Measurements from ENCODE around the gene CHRNA4.

The CHRNA4 gene

GRCh38 chr20:63365601-63366389 lies 4.6 kb upstream of the CHRNA4 start:
- Histone ChIP-seq H3K4me3 (ENCODE audit: low read depth in 1 of 2, low read length in 2 of 2) (no peak overlapping the region), H3K9me3 (ENCODE audit: low read length) (no peaks in the 10 kb centered on the region), H3K4me1 (ENCODE audit: insufficient read depth, low read length) (no peaks in the 10 kb centered on the region), H3K27ac (ENCODE audit: low read depth, low read length) (no peak overlapping the region), H3K36me3 (ENCODE audit: insufficient read depth, low read length) (no peaks in the 10 kb centered on the region), H3K27me3 (ENCODE audit: control insufficient read depth in 1 of 2, insufficient read depth in 2 of 2, low read length in 2 of 2) (peaks cover 0 to 23% of the 10 kb centered on the region in 2 donors), H3K9ac (ENCODE audit: low read length) (no peak overlapping the region)

- no peak overlapping the region for H3K4me3 ChIP-seq (ENCODE audit: low read depth in 1 of 2, low read length in 2 of 2)
Observed at GRCh38 chr20:63364801-63365585, 3.8 kb upstream of the CHRNA4 start.

GRCh38 chr20:63363981-63364561 lies 2.9 kb upstream of the CHRNA4 start:
- Histone ChIP-seq H3K27me3 (ENCODE audit: control insufficient read depth in 1 of 2, insufficient read depth in 2 of 2, low read length in 2 of 2) (peaks cover 0 to 40% of the 10 kb centered on the region in 2 donors), H3K4me3 (ENCODE audit: low read depth in 1 of 2, low read length in 2 of 2) (no peak overlapping the region), H3K9ac (ENCODE audit: low read length) (no peak overlapping the region), H3K27ac (ENCODE audit: low read depth, low read length) (no peak overlapping the region), H3K4me1 (ENCODE audit: insufficient read depth, low read length) (no peaks in the 10 kb centered on the region), H3K9me3 (ENCODE audit: low read length) (no peaks in the 10 kb centered on the region), H3K36me3 (ENCODE audit: insufficient read depth, low read length) (no peaks in the 10 kb centered on the region)

More at GRCh38 chr20:63364801-63365585, 3.8 kb upstream of the CHRNA4 start:
- Histone ChIP-seq H3K27me3 (ENCODE audit: control insufficient read depth in 1 of 2, insufficient read depth in 2 of 2, low read length in 2 of 2) (peaks cover 0 to 31% of the 10 kb centered on the region in 2 donors), H3K9ac (ENCODE audit: low read length) (no peak overlapping the region), H3K4me1 (ENCODE audit: insufficient read depth, low read length) (no peaks in the 10 kb centered on the region), H3K27ac (ENCODE audit: low read depth, low read length) (no peak overlapping the region), H3K9me3 (ENCODE audit: low read length) (no peaks in the 10 kb centered on the region), H3K36me3 (ENCODE audit: insufficient read depth, low read length) (no peaks in the 10 kb centered on the region)

GRCh38 chr20:63363013-63363957 lies 2.1 kb upstream of the CHRNA4 start:
- peaks cover 0 to 48% of the 10 kb centered on the region in 2 donors for H3K27me3 ChIP-seq (ENCODE audit: control insufficient read depth in 1 of 2, insufficient read depth in 2 of 2, low read length in 2 of 2)
- no peak overlapping the region for H3K4me3 ChIP-seq (ENCODE audit: low read depth in 1 of 2, low read length in 2 of 2)

GRCh38 chr20:63362436-63363009 lies 1.4 kb upstream of the CHRNA4 start:
- Histone ChIP-seq H3K9me3 (ENCODE audit: low read length) (no peaks in the 10 kb centered on the region), H3K4me3 (ENCODE audit: low read depth in 1 of 2, low read length in 2 of 2) (no peak overlapping the region), H3K9ac (ENCODE audit: low read length) (no peak overlapping the region), H3K27me3 (ENCODE audit: control insufficient read depth in 1 of 2, insufficient read depth in 2 of 2, low read length in 2 of 2) (peaks cover 0 to 51% of the 10 kb centered on the region in 2 donors), H3K4me1 (ENCODE audit: insufficient read depth, low read length) (no peaks in the 10 kb centered on the region), H3K27ac (ENCODE audit: low read depth, low read length) (no peak overlapping the region), H3K36me3 (ENCODE audit: insufficient read depth, low read length) (no peaks in the 10 kb centered on the region)

More at GRCh38 chr20:63363013-63363957, 2.1 kb upstream of the CHRNA4 start:
- Histone ChIP-seq H3K36me3 (ENCODE audit: insufficient read depth, low read length) (no peaks in the 10 kb centered on the region), H3K9ac (ENCODE audit: low read length) (no peak overlapping the region), H3K27ac (ENCODE audit: low read depth, low read length) (no peak overlapping the region), H3K4me1 (ENCODE audit: insufficient read depth, low read length) (no peaks in the 10 kb centered on the region), H3K9me3 (ENCODE audit: low read length) (no peaks in the 10 kb centered on the region)

- peaks cover 0 to 47% of the 10 kb centered on the region in 2 donors for H3K27me3 ChIP-seq (ENCODE audit: control insufficient read depth in 1 of 2, insufficient read depth in 2 of 2, low read length in 2 of 2)
Observed at GRCh38 chr20:63361519-63362435, 628 bp upstream of the CHRNA4 start.

GRCh38 chr20:63359937-63360849 lies 956 bp downstream of the CHRNA4 start:
- Histone ChIP-seq H3K36me3 (ENCODE audit: insufficient read depth, low read length) (no peaks in the 10 kb centered on the region), H3K4me1 (ENCODE audit: insufficient read depth, low read length) (no peaks in the 10 kb centered on the region), H3K9me3 (ENCODE audit: low read length) (no peaks in the 10 kb centered on the region), H3K27ac (ENCODE audit: low read depth, low read length) (no peak overlapping the region), H3K9ac (ENCODE audit: low read length) (no peak overlapping the region), H3K4me3 (ENCODE audit: low read depth in 1 of 2, low read length in 2 of 2) (no peak overlapping the region), H3K27me3 (ENCODE audit: control insufficient read depth in 1 of 2, insufficient read depth in 2 of 2, low read length in 2 of 2) (peaks cover 0 to 53% of the 10 kb centered on the region in 2 donors)

More at GRCh38 chr20:63361519-63362435, 628 bp upstream of the CHRNA4 start:
- Histone ChIP-seq H3K4me3 (ENCODE audit: low read depth in 1 of 2, low read length in 2 of 2) (no peak overlapping the region), H3K36me3 (ENCODE audit: insufficient read depth, low read length) (no peaks in the 10 kb centered on the region), H3K4me1 (ENCODE audit: insufficient read depth, low read length) (no peaks in the 10 kb centered on the region), H3K9me3 (ENCODE audit: low read length) (no peaks in the 10 kb centered on the region), H3K9ac (ENCODE audit: low read length) (no peak overlapping the region), H3K27ac (ENCODE audit: low read depth, low read length) (no peak overlapping the region)

GRCh38 chr20:63359164-63359934 lies 1.8 kb downstream of the CHRNA4 start:
- Histone ChIP-seq H3K27ac (ENCODE audit: low read depth, low read length) (no peak overlapping the region), H3K4me3 (ENCODE audit: low read depth in 1 of 2, low read length in 2 of 2) (no peak overlapping the region), H3K27me3 (ENCODE audit: control insufficient read depth in 1 of 2, insufficient read depth in 2 of 2, low read length in 2 of 2) (peaks cover 0 to 55% of the 10 kb centered on the region in 2 donors), H3K4me1 (ENCODE audit: insufficient read depth, low read length) (no peaks in the 10 kb centered on the region), H3K9ac (ENCODE audit: low read length) (no peak overlapping the region), H3K9me3 (ENCODE audit: low read length) (no peaks in the 10 kb centered on the region), H3K36me3 (ENCODE audit: insufficient read depth, low read length) (no peaks in the 10 kb centered on the region)
